Measurements from ENCODE around the gene RAD50.

Gene RAD50

DNA sequence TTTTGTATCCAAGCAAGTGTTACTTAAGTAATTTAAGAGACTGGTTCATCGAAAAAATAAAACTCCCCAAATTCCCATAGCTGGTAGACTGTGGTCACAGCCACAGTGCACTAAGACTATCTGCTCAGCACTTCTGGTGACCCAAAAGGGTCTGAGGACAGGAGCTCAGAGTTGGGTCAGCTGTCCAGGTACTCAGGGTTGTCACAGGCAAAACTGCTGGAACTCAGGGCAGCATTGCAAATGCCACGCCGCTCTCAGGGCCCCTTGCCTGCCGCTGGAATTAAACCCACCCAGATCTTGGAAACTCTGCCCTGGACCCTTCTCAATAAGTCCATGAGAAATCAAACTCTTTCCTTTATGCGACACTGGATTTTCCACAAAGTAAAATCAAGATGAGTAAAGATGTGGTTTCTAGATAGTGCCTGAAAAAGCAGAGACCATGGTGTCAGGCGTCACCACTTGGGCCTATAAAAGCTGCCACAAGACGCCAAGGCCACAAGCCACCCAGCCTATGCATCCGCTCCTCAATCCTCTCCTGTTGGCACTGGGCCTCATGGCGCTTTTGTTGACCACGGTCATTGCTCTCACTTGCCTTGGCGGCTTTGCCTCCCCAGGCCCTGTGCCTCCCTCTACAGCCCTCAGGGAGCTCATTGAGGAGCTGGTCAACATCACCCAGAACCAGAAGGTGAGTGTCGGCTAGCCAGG, 101.1 kb downstream of the RAD50 start, which contains the start of gene IL13:
Gene IL13, plus strand, starts transcription at position 498 of the 705 bp plus-strand sequence. Its CDS starts 14 bp downstream, at position 512.
- in situ Hi-C loops (cut with HindIII; ENCODE audit: low sequenced_read_pairs) = no loop called here
- TF ChIP-seq, protein P1, sequence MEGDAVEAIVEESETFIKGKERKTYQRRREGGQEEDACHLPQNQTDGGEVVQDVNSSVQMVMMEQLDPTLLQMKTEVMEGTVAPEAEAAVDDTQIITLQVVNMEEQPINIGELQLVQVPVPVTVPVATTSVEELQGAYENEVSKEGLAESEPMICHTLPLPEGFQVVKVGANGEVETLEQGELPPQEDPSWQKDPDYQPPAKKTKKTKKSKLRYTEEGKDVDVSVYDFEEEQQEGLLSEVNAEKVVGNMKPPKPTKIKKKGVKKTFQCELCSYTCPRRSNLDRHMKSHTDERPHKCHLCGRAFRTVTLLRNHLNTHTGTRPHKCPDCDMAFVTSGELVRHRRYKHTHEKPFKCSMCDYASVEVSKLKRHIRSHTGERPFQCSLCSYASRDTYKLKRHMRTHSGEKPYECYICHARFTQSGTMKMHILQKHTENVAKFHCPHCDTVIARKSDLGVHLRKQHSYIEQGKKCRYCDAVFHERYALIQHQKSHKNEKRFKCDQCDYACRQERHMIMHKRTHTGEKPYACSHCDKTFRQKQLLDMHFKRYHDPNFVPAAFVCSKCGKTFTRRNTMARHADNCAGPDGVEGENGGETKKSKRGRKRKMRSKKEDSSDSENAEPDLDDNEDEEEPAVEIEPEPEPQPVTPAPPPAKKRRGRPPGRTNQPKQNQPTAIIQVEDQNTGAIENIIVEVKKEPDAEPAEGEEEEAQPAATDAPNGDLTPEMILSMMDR (IDR thresholded peaks at IDR 0.05; ENCODE audit: low read depth, low read length, missing control alignments) = no peak

DNA sequence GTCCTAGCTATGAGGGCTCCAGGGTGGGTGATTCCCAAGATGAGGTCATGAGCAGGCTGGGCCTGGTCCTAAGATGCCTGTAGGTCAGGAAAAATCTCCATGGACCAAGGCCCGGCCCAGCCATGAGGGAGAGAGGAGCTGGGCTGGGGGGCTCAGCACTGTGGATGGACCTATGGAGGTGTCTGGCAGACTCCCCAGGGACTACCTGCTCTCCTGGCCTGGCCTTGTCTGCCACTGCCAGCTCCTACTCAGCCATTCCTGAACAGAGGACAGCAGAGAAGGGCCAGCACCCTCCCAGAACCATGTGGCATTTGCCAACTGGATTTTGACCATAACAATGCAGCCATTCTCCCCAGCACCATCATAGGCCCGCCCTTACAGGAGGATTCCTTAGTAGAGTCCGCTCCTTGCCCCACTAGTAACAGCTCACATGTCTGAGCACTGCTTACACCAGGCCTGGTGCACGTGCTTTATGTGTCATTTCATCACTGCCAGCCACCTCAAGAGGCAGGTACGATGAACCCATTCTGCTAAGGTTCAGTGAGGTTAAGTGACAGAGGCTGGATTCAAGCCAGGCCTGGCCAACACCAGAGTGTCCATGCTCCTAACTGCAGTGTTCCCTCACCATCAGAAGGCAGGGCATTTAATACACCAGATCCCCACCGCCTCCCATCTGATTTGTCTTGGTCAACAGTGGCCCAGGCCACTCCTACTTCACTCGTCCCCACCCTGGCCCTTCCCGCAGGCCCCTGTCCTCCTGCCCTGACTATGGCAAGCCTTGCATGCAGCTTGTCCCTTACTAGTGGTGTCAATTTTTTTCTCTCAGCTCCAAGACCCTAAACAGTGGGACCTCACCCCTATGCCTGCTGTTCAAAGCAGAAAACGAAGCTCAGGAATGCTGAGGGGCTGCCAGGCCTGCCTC, 101.9 kb downstream of the RAD50 start:
- in situ Hi-C loops (cut with HindIII; ENCODE audit: low sequenced_read_pairs) = no loop called here
- TF ChIP-seq, protein P1 (IDR thresholded peaks at IDR 0.05; ENCODE audit: low read depth, low read length, missing control alignments) = no peak
- no peak for DNase-seq (ENCODE audit: low read depth)
- no peak overlapping the region for H3K4me3 ChIP-seq (ENCODE audit: low read depth, low read length)

More for the DNA sequence above, 101.1 kb downstream of the RAD50 start, which contains the start of gene IL13:
- DNase-seq (ENCODE audit: low read depth) = no peak
- H3K4me3 ChIP-seq (ENCODE audit: low read depth, low read length) = no peak within 1 kb of the TSS

DNA sequence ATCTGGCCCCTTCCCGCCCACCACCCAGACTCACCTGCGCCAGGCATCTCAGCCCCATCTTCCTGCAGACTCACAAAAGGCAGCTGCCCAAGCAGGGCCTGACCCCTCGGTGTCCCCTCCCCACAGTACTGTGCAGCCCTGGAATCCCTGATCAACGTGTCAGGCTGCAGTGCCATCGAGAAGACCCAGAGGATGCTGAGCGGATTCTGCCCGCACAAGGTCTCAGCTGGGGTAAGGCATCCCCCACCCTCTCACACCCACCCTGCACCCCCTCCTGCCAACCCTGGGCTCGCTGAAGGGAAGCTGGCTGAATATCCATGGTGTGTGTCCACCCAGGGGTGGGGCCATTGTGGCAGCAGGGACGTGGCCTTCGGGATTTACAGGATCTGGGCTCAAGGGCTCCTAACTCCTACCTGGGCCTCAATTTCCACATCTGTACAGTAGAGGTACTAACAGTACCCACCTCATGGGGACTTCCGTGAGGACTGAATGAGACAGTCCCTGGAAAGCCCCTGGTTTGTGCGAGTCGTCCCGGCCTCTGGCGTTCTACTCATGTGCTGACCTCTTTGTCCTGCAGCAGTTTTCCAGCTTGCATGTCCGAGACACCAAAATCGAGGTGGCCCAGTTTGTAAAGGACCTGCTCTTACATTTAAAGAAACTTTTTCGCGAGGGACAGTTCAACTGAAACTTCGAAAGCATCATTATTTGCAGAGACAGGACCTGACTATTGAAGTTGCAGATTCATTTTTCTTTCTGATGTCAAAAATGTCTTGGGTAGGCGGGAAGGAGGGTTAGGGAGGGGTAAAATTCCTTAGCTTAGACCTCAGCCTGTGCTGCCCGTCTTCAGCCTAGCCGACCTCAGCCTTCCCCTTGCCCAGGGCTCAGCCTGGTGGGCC, 103.1 kb downstream of the RAD50 start:
- no peak overlapping the region for H3K4me3 ChIP-seq (ENCODE audit: low read depth, low read length)
- in situ Hi-C loops (cut with HindIII; ENCODE audit: low sequenced_read_pairs) = no loop called here
- TF ChIP-seq, protein P1 (IDR thresholded peaks at IDR 0.05; ENCODE audit: low read depth, low read length, missing control alignments) = no peak
- DNase-seq (ENCODE audit: low read depth) = no peak

DNA sequence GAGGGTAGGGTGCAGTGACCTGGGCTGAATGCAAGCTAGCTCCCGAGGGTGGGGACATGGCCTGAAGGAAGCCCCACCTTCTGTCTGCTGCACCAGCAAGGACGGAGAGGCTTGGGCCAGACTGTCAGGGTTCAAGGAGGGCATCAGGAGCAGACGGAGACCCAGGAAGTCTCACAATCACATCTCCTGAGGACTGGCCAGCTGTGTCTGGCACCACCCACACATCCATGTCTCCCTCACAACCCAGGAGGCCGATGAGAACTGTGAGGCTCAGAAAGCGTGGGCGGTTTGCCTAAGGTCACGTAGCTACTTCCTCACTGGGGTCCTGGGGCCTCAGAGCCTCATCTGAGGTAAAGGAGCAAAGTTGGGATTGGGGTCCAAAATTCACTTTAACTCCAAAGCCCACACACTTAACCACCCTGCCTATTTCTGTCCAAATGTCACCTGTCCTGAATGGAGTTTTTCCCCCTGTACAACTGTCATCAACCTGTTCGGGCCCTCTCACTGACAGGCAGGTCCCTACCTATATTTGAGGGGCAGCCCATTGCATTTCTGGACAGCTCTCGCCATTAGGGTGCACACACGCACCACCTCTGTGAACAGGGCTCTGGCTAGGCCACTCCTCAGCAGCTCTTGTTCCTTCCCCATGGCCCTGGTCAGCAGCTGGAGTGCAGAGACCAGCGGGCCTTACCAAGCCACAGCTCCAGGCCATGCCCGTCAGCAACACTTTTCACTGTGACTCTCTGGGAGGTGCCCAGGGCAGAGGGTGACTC, 104.6 kb downstream of the RAD50 start:
- in situ Hi-C loops (cut with HindIII; ENCODE audit: low sequenced_read_pairs) = no loop called here
- TF ChIP-seq, protein P1 (IDR thresholded peaks at IDR 0.05; ENCODE audit: low read depth, low read length, missing control alignments) = no peak
- DNase-seq (ENCODE audit: low read depth) = no peak
- no peak overlapping the region for H3K4me3 ChIP-seq (ENCODE audit: low read depth, low read length)

DNA sequence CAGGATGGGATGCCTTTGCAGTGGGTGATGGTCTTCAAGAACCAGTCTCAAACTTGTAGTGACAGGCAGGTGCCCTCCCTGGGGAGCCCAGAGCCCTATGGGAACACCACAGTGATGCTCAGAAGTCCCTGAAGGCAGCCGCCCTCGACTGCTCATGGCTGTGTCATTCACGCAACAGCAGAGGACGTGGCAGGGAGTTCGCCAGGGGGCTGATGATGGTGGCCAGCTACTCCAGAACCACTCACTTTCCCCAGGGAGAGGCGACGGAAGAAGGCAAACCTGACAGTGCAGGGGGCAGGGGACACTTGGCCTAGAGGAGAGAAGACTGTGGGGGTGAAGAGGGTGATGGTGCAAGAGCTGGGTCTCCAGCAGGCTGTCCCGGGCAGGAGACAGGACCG, 105.2 kb downstream of the RAD50 start:
- H3K4me3 ChIP-seq (ENCODE audit: low read depth, low read length) = no peak overlapping the region
- in situ Hi-C loops (cut with HindIII; ENCODE audit: low sequenced_read_pairs) = no loop called here
- DNase-seq (ENCODE audit: low read depth) = no peak
- TF ChIP-seq, protein P1 (IDR thresholded peaks at IDR 0.05; ENCODE audit: low read depth, low read length, missing control alignments) = no peak

Measured in astrocyte of the cerebellum (primary cell).